ENCODE measurements around the gene FAM131A. TPM values are rescaled to one million over a fixed set of nuclear protein-coding genes. Genes with fewer than 3 reads are reported as not detected.

FAM131A gene
- total and polyA plus RNA-seq, 9 of the 15 experiments (the other 6 are each of a cell fraction or from before 2014, with no cell fraction given): 0.48 to 11.1 (median 4.3) TPM

DNA sequence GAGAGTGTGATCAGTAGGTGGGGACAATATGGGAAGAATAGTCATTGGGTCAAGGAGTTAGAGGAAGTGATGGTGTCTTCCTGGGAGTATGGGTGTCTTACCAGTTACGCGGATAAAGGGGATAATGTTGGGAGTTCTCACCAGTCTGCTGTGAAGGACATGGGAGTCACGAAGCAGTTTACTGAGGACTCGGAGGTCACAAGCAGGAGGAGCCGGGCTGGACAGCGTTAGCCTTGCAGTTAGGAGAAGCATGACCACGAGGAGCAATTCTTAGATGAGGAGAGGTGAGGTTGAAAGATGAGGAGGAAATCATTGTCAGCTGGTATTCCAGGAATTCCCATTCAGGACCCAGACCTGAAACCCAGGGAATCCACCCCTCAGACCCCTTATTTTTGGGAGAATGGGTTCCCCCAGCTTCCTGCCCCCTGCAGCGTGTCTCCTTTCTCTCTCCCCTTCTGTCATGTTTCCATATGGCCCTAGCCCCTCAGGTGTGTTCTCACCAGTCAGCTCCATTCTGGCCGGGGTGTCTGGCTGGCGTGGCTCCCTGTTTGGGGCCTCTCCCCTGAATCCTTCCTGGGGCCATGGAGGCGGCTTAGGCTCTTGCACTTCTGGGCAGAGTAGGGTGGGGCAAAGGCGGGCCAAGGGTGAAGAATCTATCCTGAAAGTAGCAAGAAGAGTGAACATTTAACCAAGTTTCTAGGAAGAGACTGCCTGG is 38.5 kb downstream of the FAM131A start:
- 38% methylated on average over 11 of the region's 12 CpGs for WGBS (ENCODE audit: insufficient coverage, low coverage, missing lambda C conversion rate)
- no peak overlapping the region for H3K9ac ChIP-seq (ENCODE audit: insufficient read depth in 1 of 2, low read depth in 2 of 2, low read length in 2 of 2)
- H4K20me1 ChIP-seq (replicated peaks; ENCODE audit: control insufficient read depth, insufficient read depth, low read length): 0 out of 2 replicates have a peak, but pooled peaks cover 8% of the 10 kb centered on the region
- peaks cover 5 to 25% of the 10 kb centered on the region in 2 experiments; a peak in 4 of 5 replicates for H3K4me1 ChIP-seq (replicated peaks in 1 of 2; ENCODE audit: control insufficient read depth in 2 of 2, insufficient read depth in 2 of 2, low read length in 2 of 2)
- no peak overlapping the region for H3K27ac ChIP-seq (ENCODE audit: extremely low read depth, low read depth, low read length)
- no peaks in the 10 kb centered on the region for H3K36me3 ChIP-seq (ENCODE audit: control insufficient read depth, insufficient read depth, low read length)
- BruUV-seq (replicated peaks): no TSS peak
- no peak overlapping the region for H2AFZ ChIP-seq (ENCODE audit: low read depth, low read length)
- H3K4me2 ChIP-seq (ENCODE audit: insufficient read depth, low read length): no peak overlapping the region
- FAIRE-seq (no peak), ATAC-seq (no peak), DNase-seq (ENCODE audit: extremely low read depth in 1 of 4, low spot score in 3 of 4) (no peak)
- no peaks in the 10 kb centered on the region for H3K9me1 ChIP-seq (ENCODE audit: control insufficient read depth, insufficient read depth, low read length)
- intact Hi-C loops (cut with micrococcal nuclease): loop anchor here (10.0 kb wide), 1 partner anchor 399 kb away; no protein-coding TSS in a partner anchor
- peaks cover 7 to 10% of the 10 kb centered on the region in 2 experiments for H3K27me3 ChIP-seq (ENCODE audit: control insufficient read depth in 2 of 2, insufficient read depth in 2 of 2, low read length in 2 of 2)
- H3K79me2 ChIP-seq (ENCODE audit: control insufficient read depth, insufficient read depth, low read length): no peaks in the 10 kb centered on the region
- in situ Hi-C loops (cut with MboI): no loop called here
- H3K4me3 ChIP-seq: no peak overlapping the region
- H3K9me3 ChIP-seq (replicated peaks; ENCODE audit: control insufficient read depth, insufficient read depth, low read depth, low read length): no peaks in the 10 kb centered on the region
- ChIA-PET CTCF (ENCODE audit: low intra/inter-chr PET ratio) (no interaction called here), POLR2A (interaction anchor here (0.6 kb wide), 3 partner anchors 12 to 1498 kb away, joined by 3 read pairs; no protein-coding TSS in a partner anchor)
- TF ChIP-seq STAT5A (IDR thresholded peaks at IDR 0.05; ENCODE audit: borderline replicate concordance, low read length): no peak
- TF ChIP-seq ZNF589 (CRISPR knock-in tag; IDR thresholded peaks at IDR 0.05; ENCODE audit: low read depth): no peak
- TF ChIP-seq, protein P1, sequence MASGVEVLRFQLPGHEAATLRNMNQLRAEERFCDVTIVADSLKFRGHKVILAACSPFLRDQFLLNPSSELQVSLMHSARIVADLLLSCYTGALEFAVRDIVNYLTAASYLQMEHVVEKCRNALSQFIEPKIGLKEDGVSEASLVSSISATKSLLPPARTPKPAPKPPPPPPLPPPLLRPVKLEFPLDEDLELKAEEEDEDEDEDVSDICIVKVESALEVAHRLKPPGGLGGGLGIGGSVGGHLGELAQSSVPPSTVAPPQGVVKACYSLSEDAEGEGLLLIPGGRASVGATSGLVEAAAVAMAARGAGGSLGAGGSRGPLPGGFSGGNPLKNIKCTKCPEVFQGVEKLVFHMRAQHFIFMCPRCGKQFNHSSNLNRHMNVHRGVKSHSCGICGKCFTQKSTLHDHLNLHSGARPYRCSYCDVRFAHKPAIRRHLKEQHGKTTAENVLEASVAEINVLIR (CRISPR knock-in tag; IDR thresholded peaks at IDR 0.05): no peak
- no peak for TF ChIP-seq DIDO1 (tag; IDR thresholded peaks at IDR 0.05; ENCODE audit: low read depth)
- no peak for TF ChIP-seq SLC30A9 (CRISPR knock-in tag; IDR thresholded peaks at IDR 0.05)
- TF ChIP-seq, protein P2, sequence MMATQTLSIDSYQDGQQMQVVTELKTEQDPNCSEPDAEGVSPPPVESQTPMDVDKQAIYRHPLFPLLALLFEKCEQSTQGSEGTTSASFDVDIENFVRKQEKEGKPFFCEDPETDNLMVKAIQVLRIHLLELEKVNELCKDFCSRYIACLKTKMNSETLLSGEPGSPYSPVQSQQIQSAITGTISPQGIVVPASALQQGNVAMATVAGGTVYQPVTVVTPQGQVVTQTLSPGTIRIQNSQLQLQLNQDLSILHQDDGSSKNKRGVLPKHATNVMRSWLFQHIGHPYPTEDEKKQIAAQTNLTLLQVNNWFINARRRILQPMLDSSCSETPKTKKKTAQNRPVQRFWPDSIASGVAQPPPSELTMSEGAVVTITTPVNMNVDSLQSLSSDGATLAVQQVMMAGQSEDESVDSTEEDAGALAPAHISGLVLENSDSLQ (IDR thresholded peaks at IDR 0.05): no peak
- TF ChIP-seq ZNF551 (CRISPR knock-in tag; IDR thresholded peaks at IDR 0.05): no peak
- no peak for TF ChIP-seq HEY1 (CRISPR knock-in tag; IDR thresholded peaks at IDR 0.05; ENCODE audit: borderline replicate concordance)
- no peak for TF ChIP-seq ZNF175 (CRISPR knock-in tag; IDR thresholded peaks at IDR 0.05; ENCODE audit: low read depth)
- TF ChIP-seq, protein P3, sequence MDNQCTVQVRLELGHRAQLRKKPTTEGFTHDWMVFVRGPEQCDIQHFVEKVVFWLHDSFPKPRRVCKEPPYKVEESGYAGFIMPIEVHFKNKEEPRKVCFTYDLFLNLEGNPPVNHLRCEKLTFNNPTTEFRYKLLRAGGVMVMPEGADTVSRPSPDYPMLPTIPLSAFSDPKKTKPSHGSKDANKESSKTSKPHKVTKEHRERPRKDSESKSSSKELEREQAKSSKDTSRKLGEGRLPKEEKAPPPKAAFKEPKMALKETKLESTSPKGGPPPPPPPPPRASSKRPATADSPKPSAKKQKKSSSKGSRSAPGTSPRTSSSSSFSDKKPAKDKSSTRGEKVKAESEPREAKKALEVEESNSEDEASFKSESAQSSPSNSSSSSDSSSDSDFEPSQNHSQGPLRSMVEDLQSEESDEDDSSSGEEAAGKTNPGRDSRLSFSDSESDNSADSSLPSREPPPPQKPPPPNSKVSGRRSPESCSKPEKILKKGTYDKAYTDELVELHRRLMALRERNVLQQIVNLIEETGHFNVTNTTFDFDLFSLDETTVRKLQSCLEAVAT (IDR thresholded peaks at IDR 0.05): no peak
- TF ChIP-seq, protein P4, sequence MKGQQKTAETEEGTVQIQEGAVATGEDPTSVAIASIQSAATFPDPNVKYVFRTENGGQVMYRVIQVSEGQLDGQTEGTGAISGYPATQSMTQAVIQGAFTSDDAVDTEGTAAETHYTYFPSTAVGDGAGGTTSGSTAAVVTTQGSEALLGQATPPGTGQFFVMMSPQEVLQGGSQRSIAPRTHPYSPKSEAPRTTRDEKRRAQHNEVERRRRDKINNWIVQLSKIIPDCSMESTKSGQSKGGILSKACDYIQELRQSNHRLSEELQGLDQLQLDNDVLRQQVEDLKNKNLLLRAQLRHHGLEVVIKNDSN (CRISPR knock-in tag; IDR thresholded peaks at IDR 0.05): no peak
- no peak for TF ChIP-seq ZNF79 (CRISPR knock-in tag; IDR thresholded peaks at IDR 0.05; ENCODE audit: low read depth)
- no peak for TF ChIP-seq ZNF274 (IDR thresholded peaks at IDR 0.05; ENCODE audit: borderline replicate concordance, low read depth, low read length)
- no peak for TF ChIP-seq ZNF282 (CRISPR knock-in tag; IDR thresholded peaks at IDR 0.05)
- no peak for TF ChIP-seq SPI1 (IDR thresholded peaks at IDR 0.05; ENCODE audit: borderline replicate concordance, low read depth, low read length)
- TF ChIP-seq, protein P5, sequence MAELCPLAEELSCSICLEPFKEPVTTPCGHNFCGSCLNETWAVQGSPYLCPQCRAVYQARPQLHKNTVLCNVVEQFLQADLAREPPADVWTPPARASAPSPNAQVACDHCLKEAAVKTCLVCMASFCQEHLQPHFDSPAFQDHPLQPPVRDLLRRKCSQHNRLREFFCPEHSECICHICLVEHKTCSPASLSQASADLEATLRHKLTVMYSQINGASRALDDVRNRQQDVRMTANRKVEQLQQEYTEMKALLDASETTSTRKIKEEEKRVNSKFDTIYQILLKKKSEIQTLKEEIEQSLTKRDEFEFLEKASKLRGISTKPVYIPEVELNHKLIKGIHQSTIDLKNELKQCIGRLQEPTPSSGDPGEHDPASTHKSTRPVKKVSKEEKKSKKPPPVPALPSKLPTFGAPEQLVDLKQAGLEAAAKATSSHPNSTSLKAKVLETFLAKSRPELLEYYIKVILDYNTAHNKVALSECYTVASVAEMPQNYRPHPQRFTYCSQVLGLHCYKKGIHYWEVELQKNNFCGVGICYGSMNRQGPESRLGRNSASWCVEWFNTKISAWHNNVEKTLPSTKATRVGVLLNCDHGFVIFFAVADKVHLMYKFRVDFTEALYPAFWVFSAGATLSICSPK (IDR thresholded peaks at IDR 0.05; ENCODE audit: borderline replicate concordance): no peak
